HG03571 (cell line): ENCODE measurements around the gene PHF19.

Experiments
- ATAC-seq: cut with Tn5 transposase; IDR thresholded peaks from one replicate; pipeline ENCODE4 v1.9.1; 2021; ENCODE audit not compliant: unreplicated experiment

The PHF19 gene

GRCh38 chr9:120855827-120856670, 20.9 kb downstream of the PHF19 start:
- ATAC-seq = no peak

- ATAC-seq = no peak
These were observed 22.2 kb downstream of the PHF19 start for GRCh38 chr9:120854596-120855327.

GRCh38 chr9:120853198-120853597, 23.8 kb downstream of the PHF19 start:
- ATAC-seq = no peak

GRCh38 chr9:120852240-120853010, 24.6 kb downstream of the PHF19 start:
- no peak for ATAC-seq

GRCh38 chr9:120851449-120851848, 25.5 kb downstream of the PHF19 start:
- no peak for ATAC-seq

GRCh38 chr9:120850315-120850714, 26.7 kb downstream of the PHF19 start:
- no peak for ATAC-seq

GRCh38 chr9:120846906-120847305, 30.1 kb downstream of the PHF19 start:
- ATAC-seq = no peak

GRCh38 chr9:120846251-120846889, 30.6 kb downstream of the PHF19 start:
- ATAC-seq = no peak

- no peak for ATAC-seq
These were observed 31.7 kb downstream of the PHF19 start for GRCh38 chr9:120845255-120845654.

GRCh38 chr9:120842685-120843485, 34.1 kb downstream of the PHF19 start, which contains the start of gene PSMD5:
Gene PSMD5 (minus strand): TSS chr9:120842922. CDS start chr9:120842909, 13 bp downstream.
- ATAC-seq = peak; percentile 100

- ATAC-seq = no peak
These were observed 34.9 kb downstream of the PHF19 start for GRCh38 chr9:120841930-120842684.

GRCh38 chr9:120839146-120839545, 37.8 kb downstream of the PHF19 start:
- ATAC-seq = no peak

GRCh38 chr9:120837921-120838320, 39.1 kb downstream of the PHF19 start:
- no peak for ATAC-seq

GRCh38 chr9:120833325-120833724, 43.7 kb downstream of the PHF19 start:
- ATAC-seq = no peak

GRCh38 chr9:120832807-120833206, 44.2 kb downstream of the PHF19 start:
- ATAC-seq = no peak

- ATAC-seq = no peak
These were observed 46.1 kb downstream of the PHF19 start for GRCh38 chr9:120830865-120831264.

GRCh38 chr9:120830151-120830550, 46.8 kb downstream of the PHF19 start:
- no peak for ATAC-seq

- ATAC-seq = no peak
These were observed 47.3 kb downstream of the PHF19 start for GRCh38 chr9:120829650-120830049.

- ATAC-seq = no peak
These were observed 56.9 kb downstream of the PHF19 start for GRCh38 chr9:120820095-120820494.
